Fibroblast of skin of left biceps (primary cell): ENCODE measurements around the gene RRP8.

Experiments used
- DNase-seq, 2 experiments: peaks; one replicate each; pipeline ENCODE4 v3.0.0-alpha.2; 2013; ENCODE audit warnings: low read depth in 2 of 2

The RRP8 gene

DNA sequence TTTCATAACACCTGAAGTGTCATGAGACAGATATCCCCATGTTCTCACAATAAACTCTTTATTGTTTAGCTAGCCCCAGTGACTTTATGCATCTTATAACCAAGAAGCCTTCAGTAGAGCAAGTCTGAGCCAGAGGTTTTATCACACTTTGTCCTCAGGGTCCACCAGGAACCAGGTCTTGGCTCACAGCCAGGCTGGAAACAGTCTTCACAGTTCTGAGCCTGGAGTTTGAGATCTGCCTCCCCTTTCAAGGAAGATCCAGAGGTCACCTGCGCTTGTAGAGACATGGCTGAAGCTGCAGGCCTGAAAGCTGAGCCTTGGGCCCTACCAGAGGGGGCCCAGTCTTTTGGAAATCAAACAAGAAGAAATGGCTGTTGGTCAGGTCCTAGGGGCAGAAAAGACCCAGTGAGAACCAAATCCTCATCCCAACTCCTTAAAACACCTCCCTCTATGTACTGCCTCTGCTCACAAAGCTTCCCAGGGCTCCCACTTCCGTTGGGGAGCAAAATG, 3.5 kb downstream of the RRP8 start:
- no peak for DNase-seq

DNA sequence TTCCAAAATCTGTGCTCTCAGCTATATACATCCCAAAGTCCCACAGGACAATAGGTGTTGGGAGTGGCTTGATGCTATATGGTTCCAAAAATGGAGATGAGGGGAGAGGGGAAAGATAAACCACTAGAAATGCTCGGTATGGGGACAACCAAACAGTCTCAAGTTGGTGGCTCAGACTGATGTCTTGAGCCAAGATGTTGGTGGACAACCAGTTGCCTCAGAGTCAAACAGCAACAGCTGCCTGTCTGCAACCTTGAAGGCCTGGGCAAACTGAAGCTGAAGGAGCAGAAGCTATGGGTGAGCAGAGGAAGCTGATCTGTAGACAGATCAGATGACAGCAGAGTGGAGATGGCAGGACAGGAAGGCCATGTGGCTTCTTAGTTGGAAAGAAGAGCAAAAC, 4.0 kb downstream of the RRP8 start:
- no peak for DNase-seq

DNA sequence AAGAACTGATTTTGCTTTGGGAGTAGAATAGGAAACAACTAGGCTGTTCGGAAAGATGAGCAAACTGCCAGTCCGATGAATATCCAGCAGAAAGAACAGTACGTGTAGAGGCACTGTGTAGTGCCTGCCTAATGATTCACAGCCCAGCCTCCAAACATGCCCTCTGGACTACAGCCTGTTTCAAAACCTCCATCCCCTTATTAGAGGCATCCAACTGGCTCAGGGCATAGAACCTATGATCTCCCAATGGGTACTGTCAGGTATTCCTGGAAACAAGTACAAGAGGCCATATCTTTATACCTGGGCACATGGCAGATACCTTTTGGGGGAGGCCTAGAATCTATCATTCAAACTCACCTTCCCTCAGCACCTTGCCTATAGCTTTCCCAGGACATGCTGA, 4.9 kb downstream of the RRP8 start:
- DNase-seq, result no peak

DNA sequence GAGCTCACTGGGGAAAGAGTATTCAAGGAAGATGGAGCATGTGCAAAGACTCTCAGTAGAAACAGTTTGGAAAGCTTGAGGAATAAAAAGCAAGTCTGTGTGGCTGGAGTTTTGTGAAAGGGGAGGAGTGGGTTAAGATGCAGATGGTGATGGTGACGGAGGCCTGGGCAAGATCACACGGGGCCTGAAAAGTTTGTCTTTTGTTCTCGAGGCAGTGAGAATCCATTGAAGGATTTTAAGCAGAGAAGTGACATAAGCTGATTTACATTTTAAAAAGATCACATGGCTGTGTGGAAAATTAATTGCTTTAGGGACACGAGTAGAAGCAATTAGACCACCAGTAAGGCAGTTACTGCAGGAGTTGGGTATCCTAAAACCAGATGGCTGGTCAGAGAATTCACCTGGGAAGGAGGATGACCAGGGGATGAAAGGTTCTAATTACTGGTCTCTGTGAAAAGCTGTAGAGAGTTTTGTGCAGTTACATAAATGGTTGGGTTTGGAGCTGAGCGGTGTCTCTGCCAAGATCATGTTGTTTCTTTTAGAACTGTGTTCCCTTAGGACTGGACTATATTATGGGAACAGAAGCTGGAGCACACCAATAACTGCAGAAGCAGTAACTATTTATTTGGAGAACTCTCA, 7.1 kb downstream of the RRP8 start:
- no peak for DNase-seq

DNA sequence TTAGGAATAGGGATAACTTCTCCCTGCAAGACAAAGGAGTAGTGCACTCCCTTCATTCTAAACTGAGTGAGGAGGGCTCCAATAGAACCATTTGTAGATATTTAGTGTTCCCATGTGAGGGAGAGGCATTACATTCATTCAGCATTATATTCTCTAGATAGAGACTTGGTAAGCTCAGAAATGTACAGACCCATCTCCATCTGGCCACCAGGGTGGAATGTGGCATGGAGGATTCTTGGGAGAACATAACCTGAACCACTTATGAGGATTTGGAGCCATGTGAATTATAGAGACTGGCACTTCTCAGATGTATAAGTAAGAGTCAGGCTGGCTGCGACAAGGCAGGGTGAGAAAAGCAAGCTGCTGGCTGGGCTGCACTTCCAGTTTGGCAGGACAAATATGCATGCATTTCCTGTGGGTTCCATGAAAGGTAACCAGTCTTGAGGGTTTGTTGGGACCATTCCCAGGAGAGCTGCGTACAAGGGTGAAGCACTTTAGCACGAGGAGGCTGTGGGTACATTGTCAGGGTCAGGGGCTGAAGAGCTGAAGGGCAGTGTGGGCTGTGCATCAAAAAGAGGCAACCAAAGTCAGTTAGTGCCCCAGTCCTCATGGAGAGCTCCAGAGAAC, 9.2 kb downstream of the RRP8 start:
- no peak for DNase-seq

DNA sequence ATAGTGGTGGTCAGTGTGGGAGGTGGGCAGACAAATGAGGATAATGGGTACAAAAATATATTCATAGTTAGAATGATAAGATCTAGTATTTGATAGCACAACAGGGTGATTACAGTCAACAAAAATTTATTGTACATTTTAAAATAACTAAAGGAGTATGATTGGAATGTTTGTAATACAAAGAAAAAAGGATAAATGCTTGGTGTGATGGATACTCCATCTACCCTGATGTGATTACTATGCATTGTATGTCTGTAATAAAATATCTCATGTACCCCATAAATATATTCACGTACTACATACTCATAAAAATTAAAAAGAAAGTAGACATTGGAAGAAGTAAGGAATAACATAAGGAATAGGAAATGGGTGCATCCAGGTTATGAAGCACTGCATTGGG, 15.4 kb downstream of the RRP8 start:
- DNase-seq, result no peak

DNA sequence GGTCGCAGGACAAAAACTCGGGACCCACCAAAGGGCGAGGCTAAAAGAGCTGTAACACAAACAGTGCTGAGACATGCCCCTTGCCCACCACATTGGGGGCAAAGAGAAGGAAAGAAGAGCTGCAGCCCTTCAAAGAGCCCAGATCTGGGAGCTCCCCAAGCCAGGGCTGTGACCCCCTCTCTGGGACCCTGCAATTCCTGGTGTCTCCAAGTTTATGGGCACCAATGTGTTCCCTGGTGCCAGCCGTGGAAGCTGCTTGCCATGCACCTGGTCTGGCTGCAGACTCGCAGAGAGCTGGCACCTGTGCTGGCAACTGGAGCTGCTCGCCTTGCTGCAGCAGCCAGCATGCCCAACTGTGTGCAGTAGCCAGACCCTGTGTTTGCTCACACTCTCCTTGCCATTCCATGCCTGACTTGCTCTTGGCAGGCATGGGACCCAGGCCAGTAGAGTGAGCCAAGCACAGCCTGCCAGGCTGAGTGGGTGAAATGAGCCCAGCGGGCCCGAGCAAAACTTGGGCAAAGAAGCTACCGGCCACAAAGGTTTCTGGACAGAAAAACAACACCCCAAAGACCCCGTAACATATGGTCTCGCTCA, 16.0 kb downstream of the RRP8 start:
- DNase-seq, result no peak

DNA sequence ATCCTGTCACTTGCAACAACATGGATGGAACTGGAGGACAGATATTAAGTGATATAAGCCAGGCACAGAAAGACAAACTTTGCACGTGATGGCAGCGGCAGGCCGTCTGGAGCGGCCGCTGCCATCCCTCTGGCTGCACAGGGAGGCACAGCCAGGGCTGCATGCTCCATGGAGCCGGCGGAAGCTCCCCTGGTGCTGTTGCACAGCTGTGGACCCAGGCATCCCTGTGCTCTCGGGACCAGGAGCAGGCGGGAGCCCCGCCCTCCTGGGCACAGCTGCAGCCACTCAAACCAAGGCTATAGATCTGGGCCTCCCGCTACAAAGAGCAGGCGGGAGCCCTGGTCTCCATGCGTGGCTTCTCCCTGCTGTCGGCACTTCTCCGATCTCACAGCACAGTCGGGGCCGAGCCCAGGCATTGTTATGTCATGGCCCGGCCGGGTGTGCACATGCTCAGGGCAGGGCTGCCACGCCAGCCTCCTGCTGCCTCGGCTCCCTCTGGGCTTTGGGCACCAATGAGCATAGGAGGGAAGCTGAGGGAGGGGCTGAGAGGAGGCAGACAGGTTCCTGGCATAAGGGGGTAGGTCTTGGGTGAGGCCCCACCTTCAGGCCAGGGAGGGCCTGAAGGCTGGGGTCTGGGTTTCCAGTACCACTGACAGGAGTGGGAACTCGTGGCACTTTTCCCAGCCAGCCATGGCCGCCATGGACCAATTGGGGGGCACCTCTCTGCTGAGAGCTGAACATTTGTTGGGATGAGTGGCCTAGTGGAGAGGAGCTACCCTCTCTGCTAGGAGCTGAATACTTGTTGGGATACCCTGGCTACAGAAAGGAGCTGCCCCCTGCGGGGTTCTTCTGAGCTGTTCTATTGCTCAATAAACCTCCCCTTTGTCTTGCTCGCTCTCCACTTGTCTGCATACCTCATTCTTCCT, 16.7 kb downstream of the RRP8 start:
- no peak for DNase-seq

DNA sequence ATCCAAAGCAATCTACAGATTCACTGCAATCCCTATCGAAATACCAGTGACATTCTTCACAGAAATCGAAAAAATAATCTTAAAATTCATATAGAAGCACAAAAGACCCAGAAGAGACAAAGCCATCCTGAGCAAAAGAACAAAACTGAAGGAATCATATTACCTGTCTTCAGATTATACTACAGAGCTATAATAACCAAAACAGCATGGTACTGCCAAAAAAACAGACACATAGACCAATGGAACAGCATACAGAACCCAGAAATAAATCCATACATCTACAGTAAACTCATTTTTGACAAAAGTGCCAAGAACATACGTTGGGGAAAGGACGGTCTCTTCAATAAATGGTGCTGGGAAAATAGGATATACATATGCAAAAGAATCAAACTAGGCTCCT, 18.9 kb downstream of the RRP8 start:
- no peak for DNase-seq

DNA sequence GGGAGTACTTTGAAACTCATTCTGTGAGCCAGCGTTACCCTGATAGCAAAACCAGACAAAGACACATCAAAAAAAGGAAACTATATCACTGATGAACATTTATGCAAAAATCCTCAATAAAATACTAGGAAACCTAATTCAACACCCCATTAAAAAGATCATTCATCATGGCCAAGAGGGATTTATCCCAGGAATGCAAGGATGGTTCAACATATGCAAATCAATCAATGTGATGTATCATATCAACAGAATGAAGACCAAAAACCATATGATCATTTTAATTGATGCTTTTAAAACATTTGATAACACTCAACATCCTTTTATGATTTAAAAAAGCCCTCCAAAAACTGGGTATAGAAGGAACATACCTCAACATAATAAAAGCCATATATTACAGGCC, 19.8 kb downstream of the RRP8 start:
- no peak for DNase-seq

DNA sequence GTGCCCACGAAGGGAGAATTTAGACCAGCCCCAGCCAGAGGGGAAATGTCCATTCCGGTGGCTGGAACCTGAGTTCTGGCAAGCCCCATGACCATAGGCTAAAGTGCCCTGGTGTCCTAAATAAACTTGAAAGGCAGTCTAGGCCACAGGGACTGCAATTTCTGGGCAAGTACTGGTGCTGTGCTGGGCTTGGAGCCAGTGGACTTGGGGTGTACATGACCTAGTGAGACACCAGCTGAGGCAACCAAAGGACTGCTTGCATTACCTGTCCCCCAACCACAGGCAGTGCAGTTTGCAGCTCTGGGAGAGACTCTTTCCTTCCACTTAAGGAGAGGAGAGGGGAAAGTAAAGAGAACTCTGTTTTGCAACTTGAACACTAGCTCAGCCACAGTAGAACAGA, 23.7 kb downstream of the RRP8 start:
- DNase-seq, result no peak

DNA sequence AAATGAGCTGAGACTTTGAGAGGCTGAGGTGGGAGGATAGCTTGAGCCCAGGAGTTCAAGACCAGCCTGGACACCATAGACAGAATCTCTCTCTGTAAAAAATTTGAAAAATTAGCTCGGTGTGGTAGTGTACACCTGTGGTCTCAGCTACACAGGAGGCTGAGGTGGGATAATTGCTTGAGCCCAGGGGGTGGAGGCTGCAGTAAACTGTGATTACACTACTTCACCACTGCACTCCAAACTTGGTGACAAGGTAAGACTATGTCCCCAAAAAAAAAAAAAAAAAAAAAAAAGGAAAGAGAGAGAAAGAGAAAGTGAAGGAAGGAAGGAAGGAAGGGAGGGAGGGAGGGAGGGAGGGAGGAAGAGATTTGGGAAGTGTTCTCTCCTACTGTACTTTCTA, 25.3 kb downstream of the RRP8 start:
- no peak for DNase-seq

DNA sequence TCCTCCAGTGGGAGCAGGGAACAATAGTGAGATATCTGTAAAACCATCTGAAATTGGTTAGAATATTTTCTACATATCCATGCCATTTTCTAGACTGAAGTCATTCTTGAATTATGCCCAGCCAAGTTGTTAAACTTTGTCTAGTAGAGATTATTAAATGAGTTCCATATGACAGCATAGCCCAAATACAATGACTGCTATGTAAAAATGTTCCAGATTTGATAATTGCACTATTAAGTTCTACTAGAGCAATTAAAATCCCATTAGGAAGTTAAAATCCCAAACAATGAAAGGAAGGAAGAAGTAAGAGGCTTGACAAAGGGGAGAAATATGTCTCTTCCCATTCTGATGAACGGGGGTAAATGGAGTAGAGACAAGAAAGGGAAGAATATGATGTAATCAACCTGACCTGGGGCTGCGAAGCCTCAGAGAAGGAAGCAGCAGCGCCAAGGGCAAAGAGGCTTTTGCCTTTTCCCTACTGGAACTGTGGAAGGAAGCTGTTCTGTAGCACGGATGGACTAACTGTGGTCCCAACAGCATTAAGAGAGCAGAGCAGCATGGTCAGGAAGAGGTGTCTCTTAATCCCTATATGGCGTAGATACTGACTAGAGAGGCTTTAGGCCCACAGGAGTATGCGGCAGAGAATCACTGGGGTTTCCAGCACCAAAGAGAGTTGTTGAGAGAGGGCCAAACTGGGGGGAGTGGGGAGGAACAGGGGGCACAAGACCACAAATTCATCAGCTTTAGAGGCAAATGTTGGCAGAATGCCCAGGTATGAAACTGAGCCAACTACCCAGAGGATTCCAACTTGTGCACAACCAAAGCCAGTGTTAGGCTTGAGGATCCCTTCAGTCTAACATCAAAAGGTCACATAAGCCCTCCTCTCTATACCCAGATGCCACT, 26.7 kb downstream of the RRP8 start:
- DNase-seq, result peak; percentile 77 to 80

DNA sequence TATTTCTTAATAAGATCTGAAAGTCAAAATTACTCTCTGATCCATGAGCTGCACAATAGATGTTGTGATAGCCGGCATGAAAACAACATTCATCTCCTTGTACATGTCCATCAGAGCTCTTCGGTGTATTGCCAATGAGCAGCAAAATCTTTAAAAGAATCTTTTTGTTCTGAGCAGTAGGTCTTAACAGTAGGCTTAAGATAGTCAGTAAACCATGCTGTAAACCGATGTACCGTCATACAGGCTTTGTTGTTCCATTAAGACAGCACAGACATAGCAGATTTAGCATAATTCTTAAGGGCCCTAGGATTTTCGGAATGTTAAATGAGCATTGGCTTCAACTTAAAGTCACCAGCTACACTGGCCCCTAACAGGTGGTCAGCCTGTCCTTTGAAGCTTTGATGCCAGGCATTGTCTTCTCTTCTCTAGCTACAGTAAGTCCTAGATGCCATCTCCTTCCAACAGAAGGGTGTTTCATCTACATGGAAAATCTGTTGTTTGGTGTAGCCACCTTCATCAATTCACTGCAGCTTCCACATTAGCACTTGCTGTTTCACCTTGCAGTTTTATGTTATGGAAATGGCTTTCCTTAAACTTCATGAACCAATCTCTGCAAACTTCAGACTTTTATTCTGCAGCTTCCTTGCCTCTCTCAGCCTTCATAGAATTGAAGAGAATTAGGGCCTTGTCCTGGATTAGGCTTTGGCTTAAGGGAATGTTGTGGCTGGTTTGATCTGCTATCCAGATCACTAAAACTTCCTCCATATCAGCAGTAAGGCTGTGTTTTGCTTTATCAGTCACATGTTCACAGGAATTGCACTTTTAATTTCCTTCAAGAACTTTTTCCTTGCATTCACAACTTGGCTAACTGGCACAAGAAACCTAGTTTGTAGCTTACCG, 28.4 kb downstream of the RRP8 start:
- no peak for DNase-seq

DNA sequence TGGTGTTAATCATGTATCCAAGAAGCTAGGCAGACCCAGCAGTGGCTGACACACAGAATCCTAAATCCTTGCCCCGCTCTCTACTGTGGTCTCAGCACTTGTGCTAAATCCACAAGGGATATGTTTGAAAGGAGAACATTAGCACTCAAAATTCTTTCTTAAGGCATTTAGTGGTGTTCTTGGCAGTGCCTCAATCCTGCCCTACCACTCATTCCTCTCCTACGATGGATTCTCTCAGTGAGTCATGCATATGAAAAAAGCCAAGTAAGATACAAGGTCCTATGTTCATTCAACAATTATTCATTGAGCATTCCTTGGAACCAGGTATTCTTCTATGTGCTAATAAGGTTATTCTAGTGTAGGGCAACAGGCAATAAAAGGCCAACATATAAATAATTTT, 31.2 kb downstream of the RRP8 start:
- DNase-seq, result peak; percentile 57 to 58

DNA sequence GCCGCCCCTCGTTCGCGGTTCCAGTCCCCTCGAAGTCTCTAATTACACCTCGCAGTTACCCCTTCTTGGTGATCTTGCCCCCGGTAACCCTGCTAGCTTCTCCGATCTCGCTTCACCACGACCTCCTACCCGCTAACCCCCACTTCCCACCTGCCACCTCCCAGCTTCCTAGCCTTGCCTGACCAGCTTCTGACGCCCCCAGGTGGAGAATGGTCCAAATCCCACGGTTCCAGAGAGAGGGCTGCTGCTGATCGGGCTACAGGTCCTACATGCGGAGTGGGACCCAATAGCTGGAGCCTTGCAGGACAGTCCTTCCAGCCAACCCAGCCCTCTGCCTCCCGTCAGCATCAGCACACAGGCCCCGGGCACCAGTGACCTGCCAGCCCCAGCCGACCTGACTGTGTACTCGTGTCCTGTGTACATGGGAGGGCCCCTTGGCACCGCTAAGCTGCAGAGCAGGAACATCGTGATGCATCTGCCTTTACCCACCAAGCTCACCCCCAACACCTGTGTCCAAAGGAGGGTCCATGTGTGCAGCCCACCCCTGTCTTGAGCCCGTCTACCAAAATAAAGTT, 31.9 kb downstream of the RRP8 start:
- DNase-seq, result no peak

DNA sequence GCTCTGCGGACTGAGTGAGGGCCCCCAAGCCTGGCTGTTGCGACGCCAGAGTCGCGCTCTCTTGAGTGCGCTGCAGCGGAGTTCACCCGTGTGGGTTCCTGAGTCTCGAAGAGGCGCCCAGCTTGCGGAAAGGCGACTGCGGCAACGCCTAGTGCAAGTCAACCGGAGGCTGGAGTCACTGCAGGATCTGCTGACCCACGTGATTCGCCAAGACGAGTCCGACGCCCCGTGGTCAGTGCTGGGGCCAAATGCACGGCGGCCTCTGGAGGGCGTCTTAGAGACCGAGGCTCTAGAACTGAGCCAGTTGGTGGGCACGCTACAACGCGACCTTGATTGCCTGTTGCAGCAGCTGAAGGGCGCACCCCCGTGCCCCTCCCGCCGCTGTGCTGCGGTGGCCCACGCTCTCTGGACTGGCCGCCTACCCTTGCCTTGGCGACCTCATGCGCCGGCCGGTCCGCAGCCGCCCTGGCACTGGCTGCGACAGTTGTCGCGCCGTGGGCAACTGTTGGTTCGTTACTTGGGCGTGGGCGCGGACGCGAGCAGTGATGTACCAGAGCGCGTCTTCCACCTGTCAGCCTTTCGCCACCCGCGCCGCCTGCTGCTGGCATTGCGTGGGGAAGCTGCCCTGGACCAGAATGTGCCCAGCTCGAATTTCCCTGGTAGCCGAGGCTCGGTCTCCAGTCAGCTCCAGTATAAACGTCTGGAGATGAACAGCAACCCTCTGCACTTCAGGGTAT, 32.6 kb downstream of the RRP8 start:
- DNase-seq, result no peak

DNA sequence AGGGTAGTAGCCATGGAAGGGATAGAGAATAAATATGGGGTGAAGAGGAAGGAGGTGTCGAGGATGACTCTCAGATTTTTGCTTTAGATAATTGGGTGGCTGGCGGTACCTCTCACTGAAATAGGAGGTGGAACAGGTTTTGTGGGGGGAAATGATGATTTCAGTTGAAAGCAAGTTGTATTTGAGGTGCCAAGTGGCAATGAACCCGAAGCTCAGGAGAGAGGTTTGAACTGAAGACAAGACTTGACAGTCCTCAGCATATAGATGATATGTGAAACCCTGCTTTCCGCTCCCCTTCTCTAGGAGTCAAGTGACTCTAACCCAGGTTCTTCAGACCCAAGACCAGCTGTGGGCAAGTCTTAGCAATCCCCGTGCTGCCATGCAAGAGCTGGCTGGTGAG, 33.7 kb downstream of the RRP8 start:
- DNase-seq, result no peak
